OCI-LY1 (cell line): ENCODE results near the gene TPM2.

Source experiments
- EZH2 ChIP-seq: fragments of 200-600 bp; sonication (generic), shearing (Covaris generic); IDR thresholded peaks from 2 replicates; pipeline ENCODE4 v1.8.0; 2017; ENCODE audit warnings: borderline replicate concordance, mixed run types, mild to moderate bottlenecking, antibody characterized with exemption, low read length, moderate library complexity, mixed read lengths
- TF ChIP-seq, protein P1 (sequence below): fragments of 200-600 bp; sonication (generic), shearing (Covaris generic); IDR thresholded peaks from 2 replicates; pipeline ENCODE4 v1.5.1; 2017; ENCODE audit warnings: mild to moderate bottlenecking, antibody characterized with exemption, low read length, moderate library complexity, mixed read lengths

DNA sequence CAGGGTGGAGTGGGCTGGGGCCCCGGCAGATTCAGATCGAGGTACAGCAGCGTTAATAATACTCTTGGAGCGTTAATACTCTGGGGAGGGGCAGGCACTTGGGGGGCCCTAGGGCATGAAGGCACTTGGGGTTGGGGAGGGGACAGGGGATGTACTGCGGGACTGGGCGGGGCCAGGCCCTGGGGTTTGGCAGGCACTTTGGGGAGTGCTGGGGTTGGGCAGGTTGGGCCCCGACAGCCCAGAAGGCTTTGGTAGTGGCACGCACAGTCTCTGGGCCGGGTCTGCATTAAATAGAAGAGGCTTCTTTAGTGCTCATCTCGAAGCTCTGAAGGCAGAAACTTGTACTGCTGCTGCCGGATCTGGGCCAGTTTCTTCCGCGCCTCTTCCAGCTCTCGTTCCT is 7.8 kb upstream of the TPM2 start:
- TF ChIP-seq, protein P1, sequence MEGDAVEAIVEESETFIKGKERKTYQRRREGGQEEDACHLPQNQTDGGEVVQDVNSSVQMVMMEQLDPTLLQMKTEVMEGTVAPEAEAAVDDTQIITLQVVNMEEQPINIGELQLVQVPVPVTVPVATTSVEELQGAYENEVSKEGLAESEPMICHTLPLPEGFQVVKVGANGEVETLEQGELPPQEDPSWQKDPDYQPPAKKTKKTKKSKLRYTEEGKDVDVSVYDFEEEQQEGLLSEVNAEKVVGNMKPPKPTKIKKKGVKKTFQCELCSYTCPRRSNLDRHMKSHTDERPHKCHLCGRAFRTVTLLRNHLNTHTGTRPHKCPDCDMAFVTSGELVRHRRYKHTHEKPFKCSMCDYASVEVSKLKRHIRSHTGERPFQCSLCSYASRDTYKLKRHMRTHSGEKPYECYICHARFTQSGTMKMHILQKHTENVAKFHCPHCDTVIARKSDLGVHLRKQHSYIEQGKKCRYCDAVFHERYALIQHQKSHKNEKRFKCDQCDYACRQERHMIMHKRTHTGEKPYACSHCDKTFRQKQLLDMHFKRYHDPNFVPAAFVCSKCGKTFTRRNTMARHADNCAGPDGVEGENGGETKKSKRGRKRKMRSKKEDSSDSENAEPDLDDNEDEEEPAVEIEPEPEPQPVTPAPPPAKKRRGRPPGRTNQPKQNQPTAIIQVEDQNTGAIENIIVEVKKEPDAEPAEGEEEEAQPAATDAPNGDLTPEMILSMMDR = no peak
- no peak for TF ChIP-seq EZH2
